HepG2 (cell line): ENCODE results near the gene THSD4. TPM values are rescaled to one million over a fixed set of nuclear protein-coding genes. Genes with fewer than 3 reads are reported as not detected.

Source experiments
- ATAC-seq: fragments of 200-7000 bp; cut with Tn5 transposase; 3 replicates; pipeline ENCODE4 v1.9.1; 2020; ENCODE audit warnings: mild to moderate bottlenecking, moderate library complexity
- BruUV-seq: library from RNA; stranded (reverse); fragments of 400-500 nt; replicated peaks from 2 replicates; lab custom pipeline; 2021; lab: Mats Ljungman, UMichigan
- CTCF ChIA-PET: fragments of 300-600 bp; formaldehyde crosslinking; extraction: SDS; loops from one replicate; lab custom pipeline; 2021; ENCODE audit warnings: low total read pairs, inconsistent platforms, low intra/inter-chr PET ratio; lab: Yijun Ruan, JAX
- POLR2A ChIA-PET: fragments of 350-600 bp; sonication (Branson Sonifier 250); formaldehyde crosslinking; loops from one replicate; lab custom pipeline; 2020; ENCODE audit warnings: antibody characterized with exemption, inconsistent platforms; lab: Yijun Ruan, JAX
- DNase-seq: peaks from one replicate; pipeline ENCODE4 v3.0.0-alpha.2; 2015; ENCODE audit warnings: low spot score
- FAIRE-seq: peaks from 3 replicates; lab custom pipeline; 2011; peaks lifted over from hg19 to GRCh38; lab: Jason Lieb, UNC
- H2AFZ ChIP-seq: one replicate; pipeline ENCODE4 v1.6.1; 2011; ENCODE audit warnings: low read length, inconsistent platforms
- H3K27ac ChIP-seq: fragments of 300-600 bp; 3 replicates; pipeline ENCODE4 v1.8.0; 2011; ENCODE audit warnings: mixed run types, mild to moderate bottlenecking, mixed read lengths, low read length, inconsistent platforms; ENCODE audit not compliant: insufficient read depth; ENCODE audit errors: extremely low read length
- H3K27me3 ChIP-seq, 2 experiments: fragments of 200-600 bp in 1 of 2; 2 replicates in 1 of 2; 3 replicates in 1 of 2; pipeline versions ENCODE4 v1.6.0 to v1.8.0; 2011; ENCODE audit warnings: low read length in 2 of 2, mild to moderate bottlenecking in 2 of 2, moderate library complexity in 2 of 2, inconsistent platforms in 1 of 2; ENCODE audit not compliant: insufficient read depth in 2 of 2, control insufficient read depth in 1 of 2
- H3K36me3 ChIP-seq, 2 experiments: fragments of 200-600 bp in 1 of 2; replicated peaks in 1 of 2; 2 replicates in 1 of 2; 3 replicates in 1 of 2; pipeline versions ENCODE4 v1.5.1 to v1.8.0; 2011; ENCODE audit warnings: low read length in 2 of 2, inconsistent platforms in 1 of 2; ENCODE audit not compliant: insufficient read depth in 2 of 2, control insufficient read depth in 1 of 2
- H3K4me1 ChIP-seq: 2 replicates; pipeline ENCODE4 v1.5.1; 2012; ENCODE audit warnings: low read length, inconsistent platforms; ENCODE audit not compliant: insufficient read depth
- H3K4me2 ChIP-seq: 2 replicates; pipeline ENCODE4 v1.6.0; 2011; ENCODE audit warnings: low read depth, low read length, inconsistent platforms
- H3K4me3 ChIP-seq, 3 experiments: fragments of 200-600 bp in 1 of 3; sonication (generic), shearing (Covaris generic) in 1 of 3; replicated peaks in 1 of 3; 2 replicates each; pipeline ENCODE4 v1.5.1; 2011 to 2016; ENCODE audit warnings: low read length in 3 of 3, inconsistent platforms in 2 of 3, low read depth in 2 of 3, mild to moderate bottlenecking in 2 of 3, control low read depth in 1 of 3, mixed read lengths in 1 of 3; ENCODE audit not compliant: insufficient read depth in 1 of 3
- H3K79me2 ChIP-seq: one replicate; pipeline ENCODE4 v1.6.1; 2011; ENCODE audit warnings: low read length, inconsistent platforms; ENCODE audit not compliant: insufficient read depth
- H3K9ac ChIP-seq: 2 replicates; pipeline ENCODE4 v1.6.0; 2011; ENCODE audit warnings: mild to moderate bottlenecking, low read depth, low read length, inconsistent platforms; ENCODE audit not compliant: insufficient read depth
- H3K9me3 ChIP-seq: 2 replicates; pipeline ENCODE4 v1.5.1; 2012; ENCODE audit warnings: mild to moderate bottlenecking, low read length
- H4K20me1 ChIP-seq: 2 replicates; pipeline ENCODE4 v1.6.0; 2011; ENCODE audit warnings: inconsistent platforms, mild to moderate bottlenecking, low read length, moderate library complexity; ENCODE audit not compliant: insufficient read depth
- BATF2 ChIP-seq: sonication (generic); formaldehyde crosslinking; IDR thresholded peaks from 2 replicates; pipeline ENCODE4 v1.8.0; 2022; ENCODE audit warnings: mild to moderate bottlenecking, missing genetic modification reagents, moderate library complexity
- CHCHD3 ChIP-seq: sonication (generic); formaldehyde crosslinking; IDR thresholded peaks from 2 replicates; pipeline ENCODE4 v1.8.0; 2022; ENCODE audit warnings: mild to moderate bottlenecking, missing genetic modification reagents, moderate library complexity
- IKZF4 ChIP-seq: sonication (generic); formaldehyde crosslinking; IDR thresholded peaks from 2 replicates; pipeline ENCODE4 v1.5.1; 2020; ENCODE audit warnings: borderline replicate concordance, mild to moderate bottlenecking, low read depth, missing genetic modification reagents; ENCODE audit errors: not compliant biosample characterization
- NFE2L1 ChIP-seq: sonication (generic); formaldehyde crosslinking; IDR thresholded peaks from 2 replicates; pipeline ENCODE4 v1.4.0; 2020; ENCODE audit warnings: missing genetic modification reagents, mild to moderate bottlenecking, borderline replicate concordance
- NFYC ChIP-seq: IDR thresholded peaks from 2 replicates; pipeline ENCODE4 v1.6.1; 2016; ENCODE audit warnings: missing genetic modification reagents, missing compliant biosample characterization
- RAD21 ChIP-seq: fragments of 450-650 bp; formaldehyde crosslinking; IDR thresholded peaks from 2 replicates; pipeline ENCODE4 v1.5.0; 2020; ENCODE audit warnings: mild to moderate bottlenecking
- SKIL ChIP-seq: sonication (generic); formaldehyde crosslinking; IDR thresholded peaks from 2 replicates; pipeline ENCODE4 v1.8.0; 2022; ENCODE audit warnings: missing genetic modification reagents, mild to moderate bottlenecking, moderate library complexity, borderline replicate concordance
- SP2 ChIP-seq: sonication (generic); formaldehyde crosslinking; IDR thresholded peaks from 2 replicates; pipeline ENCODE4 v1.5.1; 2020; ENCODE audit warnings: mild to moderate bottlenecking, missing genetic modification reagents
- ZNF546 ChIP-seq: sonication (generic); formaldehyde crosslinking; conservative IDR thresholded peaks from 2 replicates; pipeline ENCODE4 v1.8.1; 2023; ENCODE audit warnings: mild to moderate bottlenecking, missing genetic modification reagents
- ZNF644 ChIP-seq: IDR thresholded peaks from 2 replicates; pipeline ENCODE4 v1.6.1; 2016; ENCODE audit warnings: low read depth
- ZNF687 ChIP-seq: sonication (generic); formaldehyde crosslinking; IDR thresholded peaks from 2 replicates; pipeline ENCODE4 v1.5.1; 2020; ENCODE audit warnings: mild to moderate bottlenecking, missing genetic modification reagents, moderate library complexity
- ZNF737 ChIP-seq: sonication (generic); formaldehyde crosslinking; IDR thresholded peaks from 2 replicates; pipeline ENCODE4 v1.5.0; 2020; ENCODE audit warnings: missing genetic modification reagents, mild to moderate bottlenecking, borderline replicate concordance
- ZNF761 ChIP-seq: sonication (generic); formaldehyde crosslinking; conservative IDR thresholded peaks from 2 replicates; pipeline ENCODE4 v1.4.0; 2020; ENCODE audit warnings: mild to moderate bottlenecking, missing genetic modification reagents
- WGBS: methylation state at CpG from one replicate; pipeline ENCODE4 v1.1.6; 2017; ENCODE audit warnings: low lambda C conversion rate; 5-methylcytosine and 5-hydroxymethylcytosine counted together
- in situ Hi-C: cut with HindIII; loops from 2 replicates; pipeline ENCODE4 v1.10.0; 2017; ENCODE audit warnings: low pct_unique_long_range_greater_than_20kb; ENCODE audit not compliant: extremely low pct_ligation_motif_present
- intact Hi-C: fragments of 100-400 bp; cut with micrococcal nuclease; formaldehyde crosslinking; loops from one replicate; pipeline ENCODE4 v1.10.0; 2022; ENCODE audit not compliant: unreplicated experiment
- polyA plus RNA-seq, 8 experiments: library from polyadenylated mRNA; depleted of rRNA in 3 of 8; stranded (reverse) in 7 of 8; unstranded in 1 of 8; fragments of >200 nt; fragmentation: Illumina TruSeq in 4 of 8; extraction: Trizol in 4 of 8; gene quantifications; 2 replicates each; pipeline versions ENCODE4 v1.2.1 to v1.2.3, GENCODE V29; 2011 to 2016; ENCODE audit warnings: low read depth in 4 of 8, missing spikeins in 1 of 8, mixed read lengths in 1 of 8; ENCODE audit not compliant: insufficient read depth in 1 of 8
- total RNA-seq, 5 experiments: library from RNA; depleted of rRNA; stranded (reverse); fragments of >200 nt; fragmentation: Illumina TruSeq; extraction: Trizol; gene quantifications; 2 replicates each; pipeline ENCODE4 v1.2.3, GENCODE V29; 2016; ENCODE audit warnings: low read depth in 1 of 5
- TF ChIP-seq, protein P1 (sequence below): IDR thresholded peaks from 2 replicates; pipeline ENCODE4 v1.6.1; 2012; ENCODE audit warnings: low read depth, low read length, improper control_type of control experiment

Gene THSD4
- total and polyA plus RNA-seq, 2 of the 13 experiments (the other 11 are each of a cell fraction or from before 2014, with no cell fraction given), result 0.07 to 0.21 TPM

DNA sequence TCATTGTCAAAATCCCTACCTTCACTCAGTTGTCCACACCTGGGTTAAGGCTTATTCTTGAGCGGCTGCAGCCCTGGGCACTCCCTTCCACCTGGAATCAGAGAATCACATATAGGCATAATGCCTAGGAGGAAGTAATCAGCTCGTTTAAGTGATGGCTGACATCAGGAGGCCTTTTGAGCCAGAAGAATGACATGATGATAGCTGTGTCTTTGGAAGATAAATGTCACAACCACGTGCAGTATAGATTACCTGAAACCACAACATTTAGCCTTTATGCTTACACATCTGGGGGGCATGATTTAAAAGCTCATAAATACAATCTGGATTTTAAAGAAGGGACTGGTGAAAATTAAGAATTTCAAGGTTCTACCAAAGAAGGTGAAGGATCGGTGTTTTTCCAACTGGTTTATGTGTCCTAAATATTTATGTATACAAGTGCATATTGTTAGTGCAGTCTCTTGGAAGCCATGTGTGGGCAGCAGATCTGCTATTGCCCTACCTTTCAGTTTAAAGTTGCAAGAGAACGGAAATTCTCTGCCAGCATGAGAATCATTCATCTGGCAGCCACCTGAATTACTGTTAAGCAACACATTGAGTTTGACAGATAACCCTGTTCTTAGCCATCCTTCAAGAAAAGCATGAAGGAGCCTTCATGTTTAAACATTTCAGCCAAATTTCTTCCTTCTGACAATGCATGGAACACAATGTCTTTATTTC lies 531.7 kb downstream of the THSD4 start:
- ATAC-seq (no peak), FAIRE-seq (no peak), DNase-seq (no peak)
- ChIA-PET POLR2A (no interaction called here), CTCF (no interaction called here)
- H3K79me2 ChIP-seq, result no peaks in the 10 kb centered on the region
- H3K27me3 ChIP-seq, result peaks cover 0 to 8% of the 10 kb centered on the region in 2 experiments; a peak in 1 of 5 replicates
- no peaks in the 10 kb centered on the region; the same call in 1 of the 2 replicates for H3K9me3 ChIP-seq
- BruUV-seq, result no TSS peak
- H3K9ac ChIP-seq, result no peak overlapping the region
- no peak overlapping the region for H3K4me3 ChIP-seq
- no peak overlapping the region for H3K4me2 ChIP-seq
- H3K36me3 ChIP-seq, result no peaks in the 10 kb centered on the region
- intact Hi-C loops, result no loop called here
- in situ Hi-C loops, result no loop called here
- no peaks in the 10 kb centered on the region for H4K20me1 ChIP-seq
- 34% methylated on average over 5 of the region's 5 CpGs for WGBS
- no peak overlapping the region for H3K27ac ChIP-seq
- H2AFZ ChIP-seq, result no peak overlapping the region
- peaks cover 7% of the 10 kb centered on the region for H3K4me1 ChIP-seq
- TF ChIP-seq NFYC (CRISPR knock-in tag), result no peak
- TF ChIP-seq ZNF687, result no peak
- no peak for TF ChIP-seq IKZF4
- no peak for TF ChIP-seq ZNF761 (CRISPR knock-in tag)
- TF ChIP-seq SP2 (CRISPR knock-in tag), result no peak
- no peak for TF ChIP-seq ZNF737 (CRISPR knock-in tag)
- no peak for TF ChIP-seq BATF2
- no peak for TF ChIP-seq RAD21
- no peak for TF ChIP-seq ZNF546 (CRISPR knock-in tag)
- TF ChIP-seq ZNF644 (CRISPR knock-in tag), result no peak
- no peak for TF ChIP-seq SKIL (CRISPR knock-in tag)
- TF ChIP-seq NFE2L1, result no peak
- TF ChIP-seq, protein P1, sequence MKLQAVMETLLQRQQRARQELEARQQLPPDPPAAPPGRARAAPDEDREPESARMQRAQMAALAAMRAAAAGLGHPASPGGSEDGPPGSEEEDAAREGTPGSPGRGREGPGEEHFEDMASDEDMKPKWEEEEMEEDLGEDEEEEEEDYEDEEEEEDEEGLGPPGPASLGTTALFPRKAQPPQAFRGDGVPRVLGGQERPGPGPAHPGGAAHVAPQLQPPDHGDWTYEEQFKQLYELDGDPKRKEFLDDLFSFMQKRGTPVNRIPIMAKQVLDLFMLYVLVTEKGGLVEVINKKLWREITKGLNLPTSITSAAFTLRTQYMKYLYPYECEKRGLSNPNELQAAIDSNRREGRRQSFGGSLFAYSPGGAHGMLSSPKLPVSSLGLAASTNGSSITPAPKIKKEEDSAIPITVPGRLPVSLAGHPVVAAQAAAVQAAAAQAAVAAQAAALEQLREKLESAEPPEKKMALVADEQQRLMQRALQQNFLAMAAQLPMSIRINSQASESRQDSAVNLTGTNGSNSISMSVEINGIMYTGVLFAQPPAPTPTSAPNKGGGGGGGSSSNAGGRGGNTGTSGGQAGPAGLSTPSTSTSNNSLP, result no peak
- no peak for TF ChIP-seq CHCHD3 (CRISPR knock-in tag)
